ENCODE data around the gene PLOD3. TPM values are rescaled to one million over a fixed set of nuclear protein-coding genes. Genes with fewer than 3 reads are reported as not detected.

PLOD3 gene, protein sequence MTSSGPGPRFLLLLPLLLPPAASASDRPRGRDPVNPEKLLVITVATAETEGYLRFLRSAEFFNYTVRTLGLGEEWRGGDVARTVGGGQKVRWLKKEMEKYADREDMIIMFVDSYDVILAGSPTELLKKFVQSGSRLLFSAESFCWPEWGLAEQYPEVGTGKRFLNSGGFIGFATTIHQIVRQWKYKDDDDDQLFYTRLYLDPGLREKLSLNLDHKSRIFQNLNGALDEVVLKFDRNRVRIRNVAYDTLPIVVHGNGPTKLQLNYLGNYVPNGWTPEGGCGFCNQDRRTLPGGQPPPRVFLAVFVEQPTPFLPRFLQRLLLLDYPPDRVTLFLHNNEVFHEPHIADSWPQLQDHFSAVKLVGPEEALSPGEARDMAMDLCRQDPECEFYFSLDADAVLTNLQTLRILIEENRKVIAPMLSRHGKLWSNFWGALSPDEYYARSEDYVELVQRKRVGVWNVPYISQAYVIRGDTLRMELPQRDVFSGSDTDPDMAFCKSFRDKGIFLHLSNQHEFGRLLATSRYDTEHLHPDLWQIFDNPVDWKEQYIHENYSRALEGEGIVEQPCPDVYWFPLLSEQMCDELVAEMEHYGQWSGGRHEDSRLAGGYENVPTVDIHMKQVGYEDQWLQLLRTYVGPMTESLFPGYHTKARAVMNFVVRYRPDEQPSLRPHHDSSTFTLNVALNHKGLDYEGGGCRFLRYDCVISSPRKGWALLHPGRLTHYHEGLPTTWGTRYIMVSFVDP
- total RNA-seq = 69.5 and 74.9 TPM in 2 replicates

DNA sequence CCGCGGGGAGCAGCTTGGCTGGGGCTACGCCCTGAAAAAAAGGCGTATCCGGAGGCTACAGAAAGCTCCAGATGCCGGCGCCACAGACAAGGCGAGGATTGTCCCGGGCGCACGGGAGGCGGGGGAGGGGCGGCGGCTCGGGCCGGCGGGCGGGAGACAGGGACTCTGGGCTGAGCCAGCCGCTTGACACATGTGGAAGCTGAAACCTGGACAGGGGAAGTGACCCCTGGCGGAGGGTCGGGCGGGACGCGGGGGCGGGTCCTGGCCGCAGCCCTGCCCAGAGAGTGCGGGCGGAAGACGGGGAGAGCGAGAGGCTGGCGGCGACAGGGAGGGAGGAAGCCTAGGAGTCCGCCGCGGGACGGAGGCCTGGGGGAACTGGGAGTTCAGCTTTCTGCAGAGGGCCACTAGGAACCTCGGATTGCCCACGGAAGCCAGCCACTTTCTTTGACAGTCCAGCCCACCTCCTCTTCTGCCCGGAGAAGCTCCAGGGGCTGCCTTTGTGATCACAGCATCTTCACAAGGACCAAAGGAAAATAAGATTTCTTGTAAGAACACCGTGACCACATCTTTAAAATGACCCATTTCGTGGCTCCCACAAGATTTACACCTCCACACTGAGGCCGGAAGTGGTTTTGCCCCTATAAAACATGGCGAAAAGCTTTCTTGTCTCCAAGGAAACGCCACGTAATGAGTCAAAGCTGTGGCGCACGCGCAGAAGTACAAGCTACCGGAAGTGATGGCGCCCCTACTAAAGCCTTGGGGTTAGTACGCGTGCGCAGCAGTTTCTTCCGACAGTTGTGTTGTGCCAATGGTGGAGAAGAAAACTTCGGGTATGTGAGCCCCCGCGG, at the start of gene PLOD3, which contains the start of gene ZNHIT1:
Gene PLOD3 (minus strand): TSS at position 194 of the 848 bp plus-strand sequence. CDS start 307 bp downstream, outside the sequence.
Gene ZNHIT1 (plus strand): TSS at position 778 of the 848 bp plus-strand sequence. CDS start 31 bp downstream, at position 809.

DNA sequence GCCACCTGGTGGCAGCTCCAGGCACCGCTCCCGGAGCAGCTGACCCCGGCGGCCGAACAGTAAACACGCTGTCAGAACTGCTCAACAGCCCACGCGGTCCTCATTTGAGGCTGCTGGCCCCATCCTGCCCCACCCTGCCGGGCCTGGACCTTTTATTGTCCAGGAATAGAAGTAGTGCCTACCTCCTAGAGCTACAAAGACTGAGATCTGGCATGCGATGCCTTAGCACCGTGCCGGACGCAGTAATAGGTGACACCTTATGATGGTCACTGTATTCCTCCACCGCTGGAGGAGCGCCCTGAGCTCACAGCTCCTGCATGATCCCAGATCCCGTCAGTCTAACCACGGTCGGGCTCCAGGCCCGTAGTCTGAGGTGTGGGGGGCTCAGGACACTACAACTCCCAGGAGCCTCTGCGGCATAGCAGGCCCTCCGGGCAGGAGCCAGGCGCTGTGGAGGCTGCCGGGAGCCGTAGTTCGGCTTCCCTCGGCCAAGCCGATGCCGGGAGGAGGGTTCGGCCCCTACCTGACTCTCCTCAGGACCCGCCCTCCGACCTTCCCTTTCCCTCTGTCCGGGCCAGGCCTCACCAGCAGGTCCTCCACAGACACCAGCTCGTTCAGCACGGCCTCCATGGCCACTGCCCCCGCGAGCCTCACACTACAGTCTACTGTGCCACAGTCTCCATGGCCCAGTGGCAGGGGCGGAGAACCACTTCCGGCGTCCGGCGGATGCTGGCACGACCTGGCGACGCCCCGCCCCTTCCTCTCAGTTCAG, 27.2 kb upstream of the PLOD3 start, which contains the start of gene FIS1:
Gene FIS1 (minus strand): TSS at position 707 of the 772 bp plus-strand sequence. CDS start 77 bp downstream, at position 630.

DNA sequence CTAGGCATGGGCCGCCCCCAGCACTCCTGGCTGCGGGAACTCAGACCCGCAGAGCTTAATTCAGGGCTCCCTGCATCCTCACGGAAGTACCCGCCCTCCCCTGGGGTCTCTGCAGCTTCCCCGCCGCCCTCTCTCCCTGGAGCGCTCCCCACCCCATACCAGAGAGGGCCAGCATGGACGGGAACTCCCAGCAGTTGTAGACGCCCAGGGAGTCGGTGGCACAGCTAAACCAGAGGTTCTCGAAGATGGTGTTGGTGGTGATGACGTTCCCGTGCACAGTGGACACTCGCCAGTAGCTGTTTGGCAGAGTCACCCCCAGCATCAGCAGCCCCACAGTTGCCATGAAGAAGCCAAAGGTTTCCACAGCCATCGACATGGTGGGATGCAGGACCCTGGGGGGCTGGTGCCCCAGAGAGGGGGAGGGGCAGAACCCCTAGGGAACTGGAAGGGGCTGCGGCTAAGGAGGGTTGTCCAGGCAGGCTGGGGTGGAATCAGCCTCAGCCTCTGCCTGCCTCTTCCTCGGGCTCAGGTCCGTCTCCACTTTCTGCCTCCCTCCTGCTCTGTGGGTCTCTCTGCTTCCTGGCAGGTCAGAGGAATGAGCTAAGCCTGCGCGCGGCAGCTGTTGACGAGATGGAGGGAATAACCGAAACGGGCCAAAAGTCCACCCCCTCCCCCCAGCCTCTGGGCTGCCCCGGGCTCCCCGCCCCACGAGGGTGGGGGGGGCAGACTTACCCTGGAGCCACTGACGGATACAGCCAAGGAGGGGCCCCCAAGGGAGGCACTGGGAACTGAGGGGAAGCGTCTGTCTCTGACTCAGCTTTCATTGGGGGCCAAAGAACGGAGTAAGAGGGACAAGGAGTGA, 20.1 kb upstream of the PLOD3 start, which contains the start of gene CLDN15:
Gene CLDN15 (minus strand): TSS at position 597 of the 862 bp plus-strand sequence. CDS start 221 bp downstream, at position 376.

DNA sequence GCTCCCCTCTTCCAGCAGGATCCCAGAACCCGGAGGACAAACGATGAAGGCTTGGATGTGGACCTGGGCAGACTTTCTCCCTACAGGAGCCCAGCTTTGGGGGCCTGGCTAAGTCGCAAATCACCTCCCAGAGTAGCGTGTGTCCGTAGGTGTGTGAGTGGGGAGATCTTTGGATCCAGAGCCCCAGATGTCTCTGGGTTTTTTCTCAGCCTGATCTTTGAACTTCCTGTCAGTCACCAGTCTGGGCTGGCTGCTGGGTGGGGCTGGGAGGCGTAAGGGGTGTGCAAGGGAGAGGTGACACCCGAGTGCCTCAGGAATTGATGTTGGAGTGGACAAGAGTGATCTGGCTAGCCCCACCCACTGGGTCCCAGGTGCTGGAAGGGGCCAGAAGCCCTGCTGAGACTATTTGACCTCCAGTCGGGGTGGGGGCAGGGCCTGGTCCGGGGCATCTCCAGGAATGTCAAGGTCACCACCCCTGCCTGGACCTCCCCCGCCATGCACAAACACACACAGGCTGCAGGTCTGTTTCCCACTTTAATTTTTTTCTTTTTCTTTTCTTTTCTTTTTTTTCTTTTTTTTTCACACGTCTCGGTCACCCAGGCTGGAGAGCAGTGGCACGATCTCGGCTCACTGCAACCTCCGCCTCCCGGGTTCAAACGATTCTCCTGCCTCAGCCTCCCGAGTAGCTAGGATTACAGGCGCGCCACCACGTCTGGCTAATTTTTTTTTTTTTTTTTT, 16.4 kb downstream of the PLOD3 start, which contains the start of gene MOGAT3:
Gene MOGAT3 (minus strand): TSS at position 175 of the 738 bp plus-strand sequence. CDS start 182 bp downstream, outside the sequence.

DNA sequence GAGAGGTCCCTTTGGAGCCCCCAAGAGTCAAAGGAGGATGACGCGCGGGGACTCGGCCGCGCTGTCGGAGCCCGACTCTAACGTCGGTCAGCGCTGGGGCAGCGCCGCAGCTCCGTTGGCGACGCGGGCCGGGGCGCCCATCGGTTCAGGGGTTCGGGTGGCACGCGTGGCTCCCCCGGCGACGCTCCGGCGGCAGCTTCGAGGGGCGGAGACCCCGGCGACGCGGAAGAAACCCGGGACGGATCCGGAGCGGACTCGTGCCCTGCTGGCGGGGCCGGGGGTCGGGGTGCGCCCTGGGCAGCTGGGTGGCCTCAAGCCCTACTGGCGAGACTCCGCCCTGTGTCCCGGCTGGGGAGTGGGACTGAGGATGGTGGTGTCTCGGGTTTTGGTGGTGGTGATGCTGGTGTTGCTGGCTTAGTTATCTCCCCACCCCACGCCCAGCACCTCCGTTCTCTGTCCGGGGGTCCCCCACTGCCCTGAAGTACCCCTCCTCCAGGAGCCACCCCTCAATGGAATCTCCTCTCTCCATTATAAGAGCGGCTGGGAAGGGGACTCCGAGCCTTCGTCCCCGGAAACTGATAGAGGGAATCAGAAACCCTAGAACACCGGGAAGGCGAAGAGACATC, 37.1 kb downstream of the PLOD3 start, which contains the start of gene NAT16:
Gene NAT16 (minus strand): TSS at position 164 of the 626 bp plus-strand sequence. CDS start 5,486 bp downstream, outside the sequence.

DNA sequence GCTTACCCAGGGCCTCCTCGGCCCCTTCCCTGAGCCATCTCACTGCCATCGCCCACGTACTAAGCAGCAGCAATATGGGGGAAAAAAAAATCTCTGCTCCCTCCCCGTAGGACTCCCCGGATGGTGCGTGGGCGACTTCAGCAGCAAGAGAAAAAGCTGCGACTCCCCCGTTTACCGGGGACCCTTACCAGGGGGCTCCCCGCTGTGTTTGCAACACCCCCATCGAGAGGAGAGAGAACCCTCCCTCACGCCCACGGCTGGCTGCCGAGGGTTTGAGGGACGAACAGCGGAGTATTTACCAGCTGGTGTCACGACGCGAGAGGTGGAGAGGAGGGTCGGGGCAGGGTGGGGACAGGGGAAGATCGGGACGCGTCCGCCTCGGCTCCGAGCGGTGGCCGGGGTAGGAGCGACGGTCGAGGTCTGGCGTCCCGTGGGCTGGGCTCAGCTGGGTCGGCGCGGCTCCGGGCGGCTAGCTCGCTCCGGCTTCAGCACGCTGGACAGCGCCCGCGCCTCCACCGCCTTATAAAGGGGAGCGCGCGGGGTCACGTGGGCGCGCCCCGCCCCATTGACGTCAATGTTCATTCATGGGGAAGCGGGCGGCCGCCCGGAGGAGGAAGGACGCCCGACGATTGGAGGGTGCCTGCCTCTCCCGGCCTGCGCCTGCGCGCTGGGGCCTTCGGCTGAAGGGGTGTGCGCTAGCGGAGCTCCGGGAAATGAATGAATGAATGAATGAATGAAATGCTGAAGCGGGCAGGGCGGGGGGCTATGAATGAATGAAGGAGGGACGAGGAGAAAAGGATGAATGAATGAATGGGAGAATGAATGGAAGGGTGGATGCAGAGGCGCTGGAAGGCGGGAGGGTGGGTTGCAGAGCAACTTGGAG, 52.1 kb downstream of the PLOD3 start, which contains the start of gene VGF:
Gene VGF (minus strand): TSS at position 495 of the 883 bp plus-strand sequence. CDS start 726 bp downstream, outside the sequence.

Small RNA genes lying within 50 kb of the gene (small RNA-seq; reads per million reads assigned to genes)
- not detected for gene MIR4653

Other genes with a start within 250 kb of the PLOD3 start
- not detected in 2 replicates for gene MUC12, start 248.0 kb downstream of the PLOD3 start, total RNA-seq
- not detected in 2 replicates for gene MUC17, start 197.5 kb downstream of the PLOD3 start, total RNA-seq
- gene TRIM56, start 132.1 kb downstream of the PLOD3 start, total RNA-seq = 14.1 and 16.9 TPM in 2 replicates
- 1,853 and 2,613 TPM in 2 replicates for gene SERPINE1, start 90.5 kb downstream of the PLOD3 start, total RNA-seq
- 96.4 and 116 TPM in 2 replicates for gene AP1S1, start 63.1 kb downstream of the PLOD3 start, total RNA-seq
- gene VGF, start 52.0 kb downstream of the PLOD3 start, total RNA-seq = 0.07 TPM in 1 of 2 replicates, not detected in the other
- gene NAT16, start 37.3 kb downstream of the PLOD3 start, total RNA-seq = not detected in 2 replicates
- not detected in 2 replicates for gene MOGAT3, start 16.5 kb downstream of the PLOD3 start, total RNA-seq
- gene ZNHIT1, start 584 bp upstream of the PLOD3 start, total RNA-seq = 84.6 and 103 TPM in 2 replicates
- 3.3 and 4.6 TPM in 2 replicates for gene CLDN15, start 20.2 kb upstream of the PLOD3 start, total RNA-seq
- gene FIS1, start 27.5 kb upstream of the PLOD3 start, total RNA-seq = 123 and 183 TPM in 2 replicates
- 21.2 and 21.5 TPM in 2 replicates for gene IFT22, start 104.2 kb upstream of the PLOD3 start, total RNA-seq
- not detected in 2 replicates for gene COL26A1, start 145.3 kb upstream of the PLOD3 start, total RNA-seq